Right lobe of liver (tissue), 4 donors: Measurements from ENCODE around the gene FREM1.

Experiments used
- POLR2A ChIP-seq: fragments of 450-650 bp; IDR thresholded peaks from one replicate; pipeline ENCODE4 v1.6.1; 2017; ENCODE audit warnings: antibody characterized with exemption, mild to moderate bottlenecking
- TF ChIP-seq, protein P1 (sequence below), 4 donors: fragments of 200-600 bp in 3 of 4; fragments of 450-650 bp in 1 of 4; IDR thresholded peaks; one replicate each; pipeline versions ENCODE4 v1.5.1 to v1.8.0; 2016 to 2022; ENCODE audit warnings: antibody characterized with exemption in 4 of 4, mild to moderate bottlenecking in 2 of 4
- donor health status: DM: no; HTN: no; CAD: no.
- donor health status: DM: no; HTN: no; CAD: no.
- donor health status: DM: no; HTN: yes; CAD: no.

DNA sequence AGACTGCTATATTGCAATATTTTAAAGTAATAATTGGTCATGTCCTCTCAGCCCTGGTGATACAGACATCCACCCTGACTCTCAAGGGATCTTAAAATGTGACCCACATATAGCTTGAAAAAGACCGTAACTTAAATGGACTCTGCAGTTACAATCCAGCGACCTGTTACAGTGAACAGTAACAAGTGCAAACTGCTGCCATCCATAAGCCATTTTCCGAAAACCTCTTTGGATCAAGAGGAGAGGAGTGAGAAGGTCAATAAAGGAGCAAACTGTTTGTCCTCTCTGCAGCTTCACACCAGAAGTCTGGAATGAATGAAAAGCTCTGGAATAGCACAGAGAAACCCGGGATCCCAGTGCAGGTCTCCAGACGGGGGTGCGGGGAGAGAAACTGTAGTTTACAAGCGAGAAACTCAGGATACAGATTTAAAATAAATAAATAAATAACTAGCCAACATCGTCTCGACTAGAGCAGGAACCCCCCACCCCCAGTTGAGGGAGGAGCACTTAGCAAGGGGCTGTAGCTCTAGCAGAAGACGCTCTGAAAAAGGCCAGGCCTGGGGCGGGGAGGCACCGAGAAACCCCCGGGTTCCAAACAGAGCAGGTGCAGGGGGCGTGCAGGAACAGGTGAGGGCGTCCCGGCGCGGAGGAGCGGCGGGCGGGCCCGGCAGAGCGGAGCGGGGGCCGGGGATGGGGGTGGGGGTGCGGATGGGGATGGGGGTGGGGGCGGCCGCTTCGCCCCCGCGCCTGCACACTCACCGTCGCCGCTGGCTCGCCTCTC is 217.6 kb downstream of the FREM1 start:
- TF ChIP-seq, protein P1, sequence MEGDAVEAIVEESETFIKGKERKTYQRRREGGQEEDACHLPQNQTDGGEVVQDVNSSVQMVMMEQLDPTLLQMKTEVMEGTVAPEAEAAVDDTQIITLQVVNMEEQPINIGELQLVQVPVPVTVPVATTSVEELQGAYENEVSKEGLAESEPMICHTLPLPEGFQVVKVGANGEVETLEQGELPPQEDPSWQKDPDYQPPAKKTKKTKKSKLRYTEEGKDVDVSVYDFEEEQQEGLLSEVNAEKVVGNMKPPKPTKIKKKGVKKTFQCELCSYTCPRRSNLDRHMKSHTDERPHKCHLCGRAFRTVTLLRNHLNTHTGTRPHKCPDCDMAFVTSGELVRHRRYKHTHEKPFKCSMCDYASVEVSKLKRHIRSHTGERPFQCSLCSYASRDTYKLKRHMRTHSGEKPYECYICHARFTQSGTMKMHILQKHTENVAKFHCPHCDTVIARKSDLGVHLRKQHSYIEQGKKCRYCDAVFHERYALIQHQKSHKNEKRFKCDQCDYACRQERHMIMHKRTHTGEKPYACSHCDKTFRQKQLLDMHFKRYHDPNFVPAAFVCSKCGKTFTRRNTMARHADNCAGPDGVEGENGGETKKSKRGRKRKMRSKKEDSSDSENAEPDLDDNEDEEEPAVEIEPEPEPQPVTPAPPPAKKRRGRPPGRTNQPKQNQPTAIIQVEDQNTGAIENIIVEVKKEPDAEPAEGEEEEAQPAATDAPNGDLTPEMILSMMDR (IDR thresholded peaks at IDR 0.05) = no peak
- TF ChIP-seq POLR2A = no peak
